ENCODE measurements around the gene CMC2. TPM values are rescaled to one million over a fixed set of nuclear protein-coding genes. Genes with fewer than 3 reads are reported as not detected.

CMC2 gene
- total RNA-seq, 1 experiment from 2014 or later, result 64.2 TPM

DNA sequence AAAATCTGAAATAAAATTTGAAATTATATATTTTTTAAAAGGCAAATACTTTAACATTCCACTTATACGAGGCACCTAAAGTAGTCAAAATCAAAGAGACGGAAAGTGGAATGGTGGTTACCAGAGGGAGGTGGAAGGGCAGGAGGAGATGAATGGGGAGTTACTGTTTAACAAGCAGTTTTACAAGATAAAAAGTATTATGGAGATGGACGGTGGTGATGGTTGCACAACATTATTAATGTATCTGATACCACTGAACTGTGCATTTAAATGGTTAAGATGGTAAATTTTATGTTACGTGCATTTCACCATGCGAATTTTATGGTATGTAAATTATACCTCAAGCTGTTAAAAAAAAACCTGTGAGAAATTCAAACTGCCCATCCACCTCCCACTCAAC lies 5.4 kb downstream of the CMC2 start:
- Histone ChIP-seq H2BK120ac (ENCODE audit: low read depth, low read length, poor library complexity, severe bottlenecking) (no peak overlapping the region), H2AK5ac (ENCODE audit: insufficient read length, low read length) (no peak overlapping the region), H3K4ac (ENCODE audit: low read depth, low read length) (no peak overlapping the region), H3K27ac (ENCODE audit: insufficient read length, low read depth, low read length) (no peak overlapping the region), H3K4me1 (ENCODE audit: insufficient read depth, low read length) (no peaks in the 10 kb centered on the region), H4K91ac (ENCODE audit: insufficient read length, low read depth, low read length) (no peak overlapping the region), H3K23ac (ENCODE audit: insufficient read length, low read depth, low read length) (no peak overlapping the region), H2BK12ac (ENCODE audit: insufficient read length, low read depth, low read length) (no peak overlapping the region), H3K18ac (ENCODE audit: insufficient read length, low read depth, low read length) (no peak overlapping the region), H3K9me3 (ENCODE audit: control insufficient read depth, low read depth, low read length) (no peaks in the 10 kb centered on the region), H3K27me3 (ENCODE audit: insufficient read depth, low read length) (no peaks in the 10 kb centered on the region), H2BK20ac (ENCODE audit: low read depth, low read length, poor library complexity, severe bottlenecking) (no peak overlapping the region), H4K20me1 (ENCODE audit: control insufficient read depth, insufficient read depth, insufficient read length) (no peaks in the 10 kb centered on the region), H4K5ac (ENCODE audit: insufficient read length, low read depth, low read length) (no peak overlapping the region), H2AFZ (ENCODE audit: low read length) (no peak overlapping the region), H3K79me1 (ENCODE audit: insufficient read depth, low read depth, low read length, poor library complexity, severe bottlenecking) (peaks cover 18% of the 10 kb centered on the region), H3K4me2 (ENCODE audit: insufficient read depth, insufficient read length, low read length) (no peak overlapping the region), H3K23me2 (ENCODE audit: insufficient read length, low read depth, low read length, poor library complexity, severe bottlenecking) (no peaks in the 10 kb centered on the region), H2BK5ac (ENCODE audit: insufficient read length, low read length) (no peak overlapping the region), H3T11ph (ENCODE audit: low read length) (no peak overlapping the region), H3K9ac (ENCODE audit: extremely low read depth, insufficient read length, low read length) (no peak overlapping the region), H3K79me2 (ENCODE audit: insufficient read depth, low read length) (peaks cover 25% of the 10 kb centered on the region; the same call in 1 of the 2 replicates), H3K56ac (ENCODE audit: insufficient read length, low read depth, low read length) (no peak overlapping the region), H2BK15ac (ENCODE audit: low read depth, low read length) (no peak overlapping the region), H4K8ac (replicated peaks; ENCODE audit: insufficient read length, low read depth, low read length) (no peak overlapping the region), H3K14ac (ENCODE audit: insufficient read depth, low read length) (no peak overlapping the region)
- Mint-ChIP-seq H3K9me3 (peaks cover 0 to 2% of the 10 kb centered on the region in 2 experiments; a peak in 3 of 5 replicates), H3K4me1 (peaks cover 18 to 23% of the 10 kb centered on the region in 2 experiments), H3K27ac (no peak overlapping the region), H3K36me3 (ENCODE audit: insufficient read depth in 1 of 3, low read depth in 3 of 3) (peaks cover 0 to 7% (median 6%) of the 10 kb centered on the region in 3 experiments; a peak in 5 of 7 replicates), H3K27me3 (ENCODE audit: low read depth) (no peaks in the 10 kb centered on the region), H3K4me3 (no peak overlapping the region)
- TF ChIP-seq, protein P1, sequence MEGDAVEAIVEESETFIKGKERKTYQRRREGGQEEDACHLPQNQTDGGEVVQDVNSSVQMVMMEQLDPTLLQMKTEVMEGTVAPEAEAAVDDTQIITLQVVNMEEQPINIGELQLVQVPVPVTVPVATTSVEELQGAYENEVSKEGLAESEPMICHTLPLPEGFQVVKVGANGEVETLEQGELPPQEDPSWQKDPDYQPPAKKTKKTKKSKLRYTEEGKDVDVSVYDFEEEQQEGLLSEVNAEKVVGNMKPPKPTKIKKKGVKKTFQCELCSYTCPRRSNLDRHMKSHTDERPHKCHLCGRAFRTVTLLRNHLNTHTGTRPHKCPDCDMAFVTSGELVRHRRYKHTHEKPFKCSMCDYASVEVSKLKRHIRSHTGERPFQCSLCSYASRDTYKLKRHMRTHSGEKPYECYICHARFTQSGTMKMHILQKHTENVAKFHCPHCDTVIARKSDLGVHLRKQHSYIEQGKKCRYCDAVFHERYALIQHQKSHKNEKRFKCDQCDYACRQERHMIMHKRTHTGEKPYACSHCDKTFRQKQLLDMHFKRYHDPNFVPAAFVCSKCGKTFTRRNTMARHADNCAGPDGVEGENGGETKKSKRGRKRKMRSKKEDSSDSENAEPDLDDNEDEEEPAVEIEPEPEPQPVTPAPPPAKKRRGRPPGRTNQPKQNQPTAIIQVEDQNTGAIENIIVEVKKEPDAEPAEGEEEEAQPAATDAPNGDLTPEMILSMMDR (conservative IDR thresholded peaks at IDR 0.05), result no peak
- DNase-seq, result no peak
- no CpG with 5 or more reads among the region's 5 CpGs for WGBS (ENCODE audit: extremely low coverage, insufficient read length, low lambda C conversion rate)
